ENCODE measurements around the gene MIOS.
A peak's percentile ranks its signal among the peaks of the same experiment; 100 is the strongest.

Gene MIOS

GRCh38 chr7:7548407-7548806, 18.3 kb upstream of the MIOS start:
- TF ChIP-seq CTCF (IDR thresholded peaks at IDR 0.05; ENCODE audit: unreplicated experiment in 3 of 3), result no peak
- Mint-ChIP-seq H3K9me3 (no peaks in the 10 kb centered on the region), H3K27me3 (ENCODE audit: low read depth) (no peaks in the 10 kb centered on the region), H3K4me3 (no peak overlapping the region), H3K27ac (no peak overlapping the region), H3K4me1 (peaks cover 2% of the 10 kb centered on the region), H3K36me3 (ENCODE audit: low read depth) (peaks cover 4% of the 10 kb centered on the region)

- H3K9me3 Mint-ChIP-seq, result no peaks in the 10 kb centered on the region
- H3K27ac Mint-ChIP-seq, result peak overlapping the region; percentile 43 to 53 (median 51)
- H3K27me3 Mint-ChIP-seq (ENCODE audit: low read depth), result no peaks in the 10 kb centered on the region
- peaks cover 4% of the 10 kb centered on the region for H3K36me3 Mint-ChIP-seq (ENCODE audit: low read depth)
- H3K4me3 Mint-ChIP-seq, result no peak overlapping the region
- no peak for TF ChIP-seq CTCF (IDR thresholded peaks at IDR 0.05; ENCODE audit: unreplicated experiment in 3 of 3)
- peaks cover 21% of the 10 kb centered on the region for H3K4me1 Mint-ChIP-seq
Measured at GRCh38 chr7:7550663-7551062, 16.0 kb upstream of the MIOS start.

GRCh38 chr7:7552199-7552598, 14.5 kb upstream of the MIOS start:
- TF ChIP-seq CTCF (IDR thresholded peaks at IDR 0.05; ENCODE audit: unreplicated experiment in 3 of 3), result no peak
- no peaks in the 10 kb centered on the region for H3K9me3 Mint-ChIP-seq

GRCh38 chr7:7553386-7553785, 13.3 kb upstream of the MIOS start:
- TF ChIP-seq CTCF (IDR thresholded peaks at IDR 0.05; ENCODE audit: unreplicated experiment in 3 of 3), result no peak
- Mint-ChIP-seq H3K36me3 (ENCODE audit: low read depth) (peaks cover 20% of the 10 kb centered on the region), H3K27me3 (ENCODE audit: low read depth) (no peaks in the 10 kb centered on the region), H3K4me3 (no peak overlapping the region), H3K4me1 (peaks cover 21% of the 10 kb centered on the region), H3K27ac (peak overlapping the region; percentile 46 to 83 (median 59)), H3K9me3 (peaks cover 10% of the 10 kb centered on the region)

More at GRCh38 chr7:7552199-7552598, 14.5 kb upstream of the MIOS start:
- Mint-ChIP-seq H3K4me1 (peaks cover 21% of the 10 kb centered on the region), H3K4me3 (no peak overlapping the region), H3K27me3 (ENCODE audit: low read depth) (no peaks in the 10 kb centered on the region), H3K36me3 (ENCODE audit: low read depth) (peaks cover 9% of the 10 kb centered on the region), H3K27ac (peak overlapping the region in 1 of 3 experiments; percentile 8)

GRCh38 chr7:7554021-7554432, 12.7 kb upstream of the MIOS start:
- H3K4me1 Mint-ChIP-seq, result peaks cover 21% of the 10 kb centered on the region
- H3K4me3 Mint-ChIP-seq, result peak overlapping the region in 2 of 3 experiments; percentile 6 to 24
- peaks cover 26% of the 10 kb centered on the region for H3K36me3 Mint-ChIP-seq (ENCODE audit: low read depth)
- H3K9me3 Mint-ChIP-seq, result peaks cover 17% of the 10 kb centered on the region
- peak overlapping the region; percentile 46 to 83 (median 59) for H3K27ac Mint-ChIP-seq
- H3K27me3 Mint-ChIP-seq (ENCODE audit: low read depth), result no peaks in the 10 kb centered on the region
- no peak for TF ChIP-seq CTCF (IDR thresholded peaks at IDR 0.05; ENCODE audit: unreplicated experiment in 3 of 3)

Data from nephron (organoid).